Ishikawa (cell line): ENCODE measurements around the gene RASL10B.

ENCODE experiments used
- CEBPB ChIP-seq: IDR thresholded peaks from 2 replicates; pipeline ENCODE4 v1.6.1; 2012
- CREB1 ChIP-seq: IDR thresholded peaks from 2 replicates; pipeline ENCODE4 v1.6.1; 2012; ENCODE audit warnings: low read depth
- EGR1 ChIP-seq: IDR thresholded peaks from 2 replicates; pipeline ENCODE4 v1.6.1; 2012
- EP300 ChIP-seq: IDR thresholded peaks from 2 replicates; pipeline ENCODE4 v1.6.1; 2012; ENCODE audit warnings: borderline replicate concordance
- MAX ChIP-seq: IDR thresholded peaks from 2 replicates; pipeline ENCODE4 v1.6.1; 2012
- NFIC ChIP-seq: IDR thresholded peaks from 2 replicates; pipeline ENCODE4 v1.6.1; 2012
- RAD21 ChIP-seq: IDR thresholded peaks from 2 replicates; pipeline ENCODE4 v1.6.1; 2012; ENCODE audit warnings: low read depth
- REST ChIP-seq: IDR thresholded peaks from 2 replicates; pipeline ENCODE4 v1.6.1; 2012; ENCODE audit warnings: low read depth, mild to moderate bottlenecking
- TAF1 ChIP-seq: IDR thresholded peaks from 2 replicates; pipeline ENCODE4 v1.6.1; 2012; ENCODE audit warnings: low read depth, mild to moderate bottlenecking
- TEAD4 ChIP-seq: IDR thresholded peaks from 2 replicates; pipeline ENCODE4 v1.6.1; 2012
- USF1 ChIP-seq: IDR thresholded peaks from 2 replicates; pipeline ENCODE4 v1.6.1; 2012
- YY1 ChIP-seq: IDR thresholded peaks from 2 replicates; pipeline ENCODE4 v1.6.1; 2012; ENCODE audit warnings: low read depth

- TF ChIP-seq REST (no peak), EGR1 (no peak), MAX (no peak), RAD21 (no peak), EP300 (no peak), NFIC (no peak), CREB1 (no peak), YY1 (no peak), CEBPB (no peak), TAF1 (no peak), USF1 (no peak), TEAD4 (no peak)
Observed at GRCh38 chr17:35694906-35695305, 36.5 kb upstream of the RASL10B start.
